ENCODE results near the gene MAST3.

DNA sequence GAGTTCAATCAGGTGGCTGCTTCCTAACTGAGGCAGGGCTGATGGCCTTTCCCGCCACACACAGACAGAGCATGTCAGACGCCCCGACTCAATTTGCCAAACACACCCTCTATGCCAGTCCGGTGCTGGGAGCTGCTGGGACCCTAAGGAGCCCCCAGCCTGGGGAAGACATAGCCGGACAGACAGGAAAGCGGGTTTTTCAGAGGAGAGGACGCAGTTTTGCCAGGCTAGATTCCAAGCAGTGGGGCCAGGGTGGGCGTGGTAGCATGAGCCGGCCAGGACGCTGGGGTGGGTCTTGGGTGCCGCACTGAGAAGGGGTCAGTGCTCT is 19.8 kb downstream of the MAST3 start:
- TF ChIP-seq RFX5 (IDR thresholded peaks at IDR 0.05; ENCODE audit: borderline replicate concordance, low read depth, low read length) (no peak), USF2 (IDR thresholded peaks at IDR 0.05; ENCODE audit: low read length) (no peak), CTCF (IDR thresholded peaks at IDR 0.05; ENCODE audit: control extremely low read depth in 1 of 3, insufficient read depth in 1 of 3, low read depth in 1 of 3, low read length in 3 of 3) (no peak), HDAC6 (IDR thresholded peaks at IDR 0.05; ENCODE audit: low read depth, low read length) (no peak), GTF2F1 (IDR thresholded peaks at IDR 0.05; ENCODE audit: borderline replicate concordance, low read depth, low read length) (no peak)

Measured in H1 (cell line).